GM12891 (cell line): ENCODE data around the gene RAB27B.

Experiments
- POLR2A ChIP-seq: IDR thresholded peaks from 2 replicates; pipeline ENCODE4 v1.6.1; 2011; ENCODE audit warnings: low read depth, low read length, control low read depth
- POLR2AphosphoS5 ChIP-seq: IDR thresholded peaks from 2 replicates; pipeline ENCODE4 v1.6.1; 2011; ENCODE audit warnings: low read depth, low read length, control low read depth

GRCh38 chr18:54802178-54802577, 26.1 kb upstream of the RAB27B start:
- TF ChIP-seq POLR2A (no peak), POLR2AphosphoS5 (no peak)
